A549 (cell line): Measurements from ENCODE around the gene ZFP36L1. TPM values are rescaled to one million over a fixed set of nuclear protein-coding genes. Genes with fewer than 3 reads are reported as not detected.

Source experiments
- ATAC-seq, 2 experiments: fragments of 200-7000 bp in 1 of 2; fragments of >200 bp in 1 of 2; cut with Nextera tagmentation in 1 of 2; cut with Tn5 transposase in 1 of 2; 3 replicates each; pipeline versions ENCODE4 v1.8.0 to v1.9.1; 2018 to 2020; ENCODE audit warnings: mild to moderate bottlenecking in 1 of 2, moderate library complexity in 1 of 2
- CTCF ChIA-PET: fragments of 300-600 bp; sonication (Branson Sonifier 250); formaldehyde crosslinking; extraction: SDS; loops from one replicate; lab custom pipeline; 2021; ENCODE audit warnings: antibody characterized with exemption, inconsistent platforms; lab: Yijun Ruan, JAX
- POLR2A ChIA-PET: fragments of 350-600 bp; formaldehyde crosslinking; extraction: SDS; loops from one replicate; lab custom pipeline; 2021; ENCODE audit warnings: antibody characterized with exemption, inconsistent platforms; lab: Yijun Ruan, JAX
- DNase-seq, 2 experiments: peaks; one replicate each; pipeline versions ENCODE4 v3.0.0 to v3.0.0-alpha.2; 2011 to 2016; ENCODE audit warnings: low read depth in 1 of 2, low spot score in 1 of 2
- FAIRE-seq: peaks from 2 replicates; lab custom pipeline; 2011; peaks lifted over from hg19 to GRCh38; lab: Jason Lieb, UNC
- H3K27ac ChIP-seq, 2 experiments: fragments of >200 bp; sonication (Bioruptor Twin); formaldehyde crosslinking; 3 replicates each; pipeline ENCODE4 v1.5.1; 2016 to 2017
- H3K4me1 ChIP-seq: fragments of >200 bp; sonication (Bioruptor Twin); formaldehyde crosslinking; 3 replicates; pipeline ENCODE4 v1.6.1; 2016
- H3K4me2 ChIP-seq: fragments of >200 bp; sonication (Bioruptor Twin); formaldehyde crosslinking; 3 replicates; pipeline ENCODE4 v1.6.1; 2016
- H3K4me3 ChIP-seq: fragments of >200 bp; sonication (Bioruptor Twin); formaldehyde crosslinking; 3 replicates; pipeline ENCODE4 v1.5.1; 2016
- H3K9me3 ChIP-seq: fragments of >200 bp; sonication (Bioruptor Twin); formaldehyde crosslinking; 3 replicates; pipeline ENCODE4 v1.6.1; 2016
- BHLHE40 ChIP-seq: IDR thresholded peaks from 2 replicates; pipeline ENCODE4 v1.6.1; 2012; ENCODE audit warnings: low read depth, low read length, inconsistent platforms
- CBX2 ChIP-seq: fragments of 200-600 bp; sonication (generic); IDR thresholded peaks from 2 replicates; pipeline ENCODE4 v1.6.1; 2016; ENCODE audit warnings: low read depth, mild to moderate bottlenecking, borderline replicate concordance
- CTCF ChIP-seq: fragments of >200 bp; sonication (Bioruptor Twin); formaldehyde crosslinking; IDR thresholded peaks from 3 replicates; pipeline ENCODE4 v1.5.1; 2016
- EP300 ChIP-seq, 2 experiments: fragments of >200 bp; sonication (Bioruptor Twin); formaldehyde crosslinking; IDR thresholded peaks; 2 replicates in 1 of 2; 3 replicates in 1 of 2; pipeline ENCODE4 v1.6.1; 2016 to 2017
- HDAC2 ChIP-seq: fragments of 200-600 bp; sonication (generic); IDR thresholded peaks from 2 replicates; pipeline ENCODE4 v1.6.1; 2016
- HOXA7 ChIP-seq: fragments of 250-450 bp; sonication (Bioruptor Pico); IDR thresholded peaks from 2 replicates; pipeline ENCODE4 v1.5.0; 2020; ENCODE audit warnings: mild to moderate bottlenecking, moderate library complexity
- KDM1A ChIP-seq: fragments of 200-600 bp; sonication (generic); IDR thresholded peaks from 2 replicates; pipeline ENCODE4 v1.6.1; 2016; ENCODE audit warnings: low read depth, mild to moderate bottlenecking
- MYC ChIP-seq: IDR thresholded peaks from 2 replicates; pipeline ENCODE4 v1.6.1; 2012; ENCODE audit warnings: mild to moderate bottlenecking, inconsistent platforms, low read length, improper control_type of control experiment, borderline replicate concordance
- PHF8 ChIP-seq: fragments of 200-600 bp; sonication (generic); IDR thresholded peaks from 2 replicates; pipeline ENCODE4 v1.6.1; 2016; ENCODE audit warnings: low read depth, mild to moderate bottlenecking, antibody characterized with exemption, moderate library complexity, borderline replicate concordance
- ZFP36 ChIP-seq: fragments of 450-650 bp; IDR thresholded peaks from 2 replicates; pipeline ENCODE4 v1.6.1; 2014; ENCODE audit warnings: borderline replicate concordance; ENCODE audit not compliant: partially characterized antibody
- ZSCAN20 ChIP-seq: fragments of 250-450 bp; sonication (Bioruptor Pico); IDR thresholded peaks from 2 replicates; pipeline ENCODE4 v1.8.0; 2022; ENCODE audit warnings: mild to moderate bottlenecking, moderate library complexity
- WGBS: methylation state at CpG from one replicate; pipeline ENCODE4 v1.1.6; 2017; ENCODE audit errors: missing lambda C conversion rate; 5-methylcytosine and 5-hydroxymethylcytosine counted together
- polyA plus RNA-seq, 4 experiments: library from polyadenylated mRNA; depleted of rRNA in 3 of 4; stranded (reverse); fragments of >200 nt; fragmentation: RNase III in 1 of 4; extraction: RNeasy Plus Mini Kit Qiagen cat#74134 plus additional on column Dnase treatment in 1 of 4; gene quantifications; 2 replicates in 3 of 4; 3 replicates in 1 of 4; pipeline ENCODE4 v1.2.3, GENCODE V29; 2011 to 2017
- TF ChIP-seq, protein P1 (sequence below): IDR thresholded peaks from 2 replicates; pipeline ENCODE4 v1.6.1; 2012
- TF ChIP-seq, protein P2 (sequence below): IDR thresholded peaks from 2 replicates; pipeline ENCODE4 v1.6.1; 2012; ENCODE audit warnings: low read depth, borderline replicate concordance
- TF ChIP-seq, protein P3 (sequence below): fragments of >200 bp; sonication (Bioruptor Twin); formaldehyde crosslinking; IDR thresholded peaks from 3 replicates; pipeline ENCODE4 v1.6.1; 2016

Gene ZFP36L1
- polyA plus RNA-seq, 2 of the 4 experiments (the other 2 are of a cell fraction): 76.4 to 114 TPM

- TF ChIP-seq, protein P1, sequence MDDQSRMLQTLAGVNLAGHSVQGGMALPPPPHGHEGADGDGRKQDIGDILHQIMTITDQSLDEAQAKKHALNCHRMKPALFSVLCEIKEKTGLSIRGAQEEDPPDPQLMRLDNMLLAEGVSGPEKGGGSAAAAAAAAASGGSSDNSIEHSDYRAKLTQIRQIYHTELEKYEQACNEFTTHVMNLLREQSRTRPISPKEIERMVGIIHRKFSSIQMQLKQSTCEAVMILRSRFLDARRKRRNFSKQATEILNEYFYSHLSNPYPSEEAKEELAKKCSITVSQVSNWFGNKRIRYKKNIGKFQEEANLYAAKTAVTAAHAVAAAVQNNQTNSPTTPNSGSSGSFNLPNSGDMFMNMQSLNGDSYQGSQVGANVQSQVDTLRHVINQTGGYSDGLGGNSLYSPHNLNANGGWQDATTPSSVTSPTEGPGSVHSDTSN: no peak
- no peak for TF ChIP-seq BHLHE40
- TF ChIP-seq, all 56 proteins: peak for 29
Measured at GRCh38 chr14:68816183-68816942, 23.5 kb upstream of the ZFP36L1 start (continued).

DNA sequence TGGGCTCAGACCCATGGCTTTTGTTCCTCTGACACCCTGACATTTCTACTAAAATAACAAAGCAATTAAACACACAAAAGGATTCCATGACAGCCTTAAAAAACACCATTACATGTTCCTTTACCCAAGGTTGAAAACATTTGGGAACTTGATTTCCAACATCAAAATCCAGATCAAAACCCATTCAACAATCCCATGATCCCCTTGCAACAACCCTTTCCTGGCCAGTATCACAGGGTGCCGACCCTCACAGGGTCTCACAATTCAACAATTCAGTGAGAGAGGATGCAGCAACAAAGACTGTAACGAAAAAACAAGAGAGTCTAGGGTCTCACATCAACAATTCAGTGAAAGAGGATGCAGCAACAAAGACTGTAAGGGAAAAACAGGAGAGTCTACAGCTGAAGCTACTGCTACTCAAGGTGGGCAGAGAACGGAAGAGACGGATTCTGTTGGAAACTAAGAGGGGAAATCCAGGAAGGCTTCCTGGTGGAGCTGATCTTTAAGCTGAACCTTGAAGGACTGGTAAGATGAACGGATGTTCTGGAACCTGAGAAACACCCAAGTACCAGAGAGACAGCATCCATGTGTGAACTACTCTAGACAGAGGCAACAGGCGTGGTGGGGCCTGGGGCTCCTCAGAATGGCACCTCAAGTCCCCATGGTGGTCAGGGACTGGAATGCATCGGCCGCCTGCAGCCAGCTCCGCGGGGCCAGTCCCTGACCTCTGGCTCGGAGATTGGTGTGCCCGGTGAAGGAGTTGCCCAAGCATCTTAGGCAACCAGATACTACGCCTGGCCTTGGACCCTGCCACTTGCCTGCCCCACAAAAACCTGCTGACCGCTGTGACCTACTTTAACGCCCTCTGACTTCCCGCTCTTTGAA lies 22.7 kb upstream of the ZFP36L1 start:
- peak overlapping the region; percentile 71 for H3K4me2 ChIP-seq
- H3K4me1 ChIP-seq: peaks cover 47% of the 10 kb centered on the region
- TF ChIP-seq KDM1A (0 out of 2 replicates have a peak, but pooled peaks have one; percentile 20), MYC (no peak), HOXA7 (CRISPR knock-in tag) (no peak), CTCF (no peak), ZSCAN20 (CRISPR knock-in tag) (no peak), ZFP36 (peak; percentile 88), CBX2 (no peak), HDAC2 (no peak), EP300 (IDR thresholded peaks at IDR 0.05) (0 out of 5 replicates have a peak, but pooled peaks of 1 of the 2 experiments have one; percentile 4), PHF8 (no peak)
- TF ChIP-seq, protein P2, sequence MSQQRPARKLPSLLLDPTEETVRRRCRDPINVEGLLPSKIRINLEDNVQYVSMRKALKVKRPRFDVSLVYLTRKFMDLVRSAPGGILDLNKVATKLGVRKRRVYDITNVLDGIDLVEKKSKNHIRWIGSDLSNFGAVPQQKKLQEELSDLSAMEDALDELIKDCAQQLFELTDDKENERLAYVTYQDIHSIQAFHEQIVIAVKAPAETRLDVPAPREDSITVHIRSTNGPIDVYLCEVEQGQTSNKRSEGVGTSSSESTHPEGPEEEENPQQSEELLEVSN: peak; percentile 13; the same call in 1 of the 2 replicates
- TF ChIP-seq, protein P3, sequence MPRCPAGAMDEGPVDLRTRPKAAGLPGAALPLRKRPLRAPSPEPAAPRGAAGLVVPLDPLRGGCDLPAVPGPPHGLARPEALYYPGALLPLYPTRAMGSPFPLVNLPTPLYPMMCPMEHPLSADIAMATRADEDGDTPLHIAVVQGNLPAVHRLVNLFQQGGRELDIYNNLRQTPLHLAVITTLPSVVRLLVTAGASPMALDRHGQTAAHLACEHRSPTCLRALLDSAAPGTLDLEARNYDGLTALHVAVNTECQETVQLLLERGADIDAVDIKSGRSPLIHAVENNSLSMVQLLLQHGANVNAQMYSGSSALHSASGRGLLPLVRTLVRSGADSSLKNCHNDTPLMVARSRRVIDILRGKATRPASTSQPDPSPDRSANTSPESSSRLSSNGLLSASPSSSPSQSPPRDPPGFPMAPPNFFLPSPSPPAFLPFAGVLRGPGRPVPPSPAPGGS: no peak
- POLR2A ChIA-PET: interaction anchor here (0.6 to 13.8 kb wide), 3 partner anchors 20 to 568 kb away, joined by 3 to 187 read pairs (median 34); partner anchors contain the start of gene ZFP36L1
- FAIRE-seq (no peak), ATAC-seq (no peak), DNase-seq (no peak)
- H3K27ac ChIP-seq: peak overlapping the region; percentile 97 to 100
- H3K4me3 ChIP-seq: peak overlapping the region; percentile 45
- CTCF ChIA-PET: interaction anchor here (0.5 to 10.2 kb wide), 42 partner anchors 9 to 978 kb away, joined by 3 to 162 read pairs (median 6); partner anchors contain the start of gene ZFP36L1
- no peaks in the 10 kb centered on the region for H3K9me3 ChIP-seq
- 93% methylated on average over 16 of the region's 16 CpGs for WGBS
